Activated CD4-positive, alpha-beta T cell treated with anti-CD3 and anti-CD28 coated beads for 36 hours (primary cell): ENCODE results near the gene ZWILCH. TPM values are rescaled to one million over a fixed set of nuclear protein-coding genes. Genes with fewer than 3 reads are reported as not detected.

Experiments
- ATAC-seq: fragments of 200-7000 bp; cut with Tn5 transposase; one replicate; pipeline ENCODE4 v1.10.0; 2021; ENCODE audit warnings: mild to moderate bottlenecking, moderate library complexity
- CTCF ChIA-PET: fragments of 350-600 bp; sonication (Branson Sonifier 250); formaldehyde crosslinking; loops from one replicate; lab custom pipeline; 2021; ENCODE audit warnings: antibody characterized with exemption; lab: Charles Lee
- POLR2A ChIA-PET: fragments of 350-600 bp; sonication (Branson Sonifier 250); formaldehyde crosslinking; loops from one replicate; lab custom pipeline; 2021; ENCODE audit warnings: antibody characterized with exemption, inconsistent platforms; lab: Charles Lee
- DNase-seq: peaks from one replicate; pipeline ENCODE4 v3.0.0-alpha.2; 2020
- H3K27ac Mint-ChIP-seq: one replicate; pipeline ENCODE4 v1.8.0; 2021; ENCODE audit warnings: mixed read lengths
- H3K27me3 Mint-ChIP-seq: one replicate; pipeline ENCODE4 v1.8.0; 2021; ENCODE audit warnings: mixed read lengths
- H3K36me3 Mint-ChIP-seq: one replicate; pipeline ENCODE4 v1.8.0; 2021; ENCODE audit warnings: low read depth, mixed read lengths
- H3K4me1 Mint-ChIP-seq: one replicate; pipeline ENCODE4 v1.8.0; 2021; ENCODE audit warnings: mixed read lengths
- H3K4me3 Mint-ChIP-seq: one replicate; pipeline ENCODE4 v1.8.0; 2021; ENCODE audit warnings: mild to moderate bottlenecking, moderate library complexity, mixed read lengths
- H3K9me3 Mint-ChIP-seq: one replicate; pipeline ENCODE4 v1.8.0; 2021; ENCODE audit warnings: low read depth, mixed read lengths
- intact Hi-C, 2 experiments: fragments of 100-400 bp; cut with DNase I in 1 of 2; cut with micrococcal nuclease in 1 of 2; formaldehyde crosslinking; loops; one replicate each; pipeline versions ENCODE4 v1.14.2 to v1.15.1; 2022 to 2024; cut with DNase I, micrococcal nuclease
- total RNA-seq, 2 experiments: library from RNA; stranded (reverse); gene quantifications; one replicate each; pipeline ENCODE4 v1.2.3, GENCODE V29; 2021

The ZWILCH gene
- total RNA-seq, 2 experiments from 2014 or later, result 27.4 to 31.1 TPM

GRCh38 chr15:66567897-66568296, 62.8 kb downstream of the ZWILCH start:
- no peaks in the 10 kb centered on the region for H3K27me3 Mint-ChIP-seq
- H3K4me1 Mint-ChIP-seq, result peaks cover 5% of the 10 kb centered on the region
- no peaks in the 10 kb centered on the region for H3K9me3 Mint-ChIP-seq
- H3K27ac Mint-ChIP-seq, result no peak overlapping the region
- ChIA-PET POLR2A (no interaction called here), CTCF (interaction anchor here (1.6 kb wide), 1 partner anchor 16 kb away, joined by 3 read pairs; no protein-coding TSS in a partner anchor)
- H3K4me3 Mint-ChIP-seq, result no peak overlapping the region
- ATAC-seq (no peak), DNase-seq (no peak)
- no peaks in the 10 kb centered on the region for H3K36me3 Mint-ChIP-seq
- intact Hi-C loops, result no loop called here

GRCh38 chr15:66569461-66570137, 64.5 kb downstream of the ZWILCH start:
- no peak overlapping the region for H3K27ac Mint-ChIP-seq
- peaks cover 11% of the 10 kb centered on the region for H3K4me1 Mint-ChIP-seq
- H3K9me3 Mint-ChIP-seq, result no peaks in the 10 kb centered on the region
- ChIA-PET CTCF (interaction anchor here (0.6 to 0.7 kb wide), 2 partner anchors 18 to 204 kb away, joined by 3 to 5 read pairs; no protein-coding TSS in a partner anchor), POLR2A (no interaction called here)
- no peak overlapping the region for H3K4me3 Mint-ChIP-seq
- DNase-seq, result no peak
- intact Hi-C loops, result no loop called here
- ATAC-seq, result no peak
- no peaks in the 10 kb centered on the region for H3K27me3 Mint-ChIP-seq
- H3K36me3 Mint-ChIP-seq, result no peaks in the 10 kb centered on the region

- ATAC-seq, result no peak
- H3K4me3 Mint-ChIP-seq, result no peak overlapping the region
- no peak for DNase-seq
- no peaks in the 10 kb centered on the region for H3K36me3 Mint-ChIP-seq
- H3K27me3 Mint-ChIP-seq, result no peaks in the 10 kb centered on the region
- POLR2A ChIA-PET, result no interaction called here
- no peaks in the 10 kb centered on the region for H3K9me3 Mint-ChIP-seq
- peaks cover 11% of the 10 kb centered on the region for H3K4me1 Mint-ChIP-seq
- CTCF ChIA-PET, result interaction anchor here (0.7 to 1.4 kb wide), 2 partner anchors 10 to 19 kb away, joined by 3 read pairs; no protein-coding TSS in a partner anchor
- no peak overlapping the region for H3K27ac Mint-ChIP-seq
- intact Hi-C loops, result no loop called here
Measured at GRCh38 chr15:66570327-66570726, 65.2 kb downstream of the ZWILCH start.

- intact Hi-C loops, result no loop called here
- H3K4me3 Mint-ChIP-seq, result no peak overlapping the region
- DNase-seq (no peak), ATAC-seq (no peak)
- POLR2A ChIA-PET, result no interaction called here
- no peaks in the 10 kb centered on the region for H3K27me3 Mint-ChIP-seq
- no peaks in the 10 kb centered on the region for H3K36me3 Mint-ChIP-seq
- no peak overlapping the region for H3K27ac Mint-ChIP-seq
- H3K9me3 Mint-ChIP-seq, result no peaks in the 10 kb centered on the region
- peaks cover 11% of the 10 kb centered on the region for H3K4me1 Mint-ChIP-seq
- CTCF ChIA-PET, result interaction anchor here (0.5 to 1.4 kb wide), 3 partner anchors 10 to 20 kb away, joined by 3 to 4 read pairs (median 3); no protein-coding TSS in a partner anchor
Measured at GRCh38 chr15:66570842-66571478, 65.8 kb downstream of the ZWILCH start.

GRCh38 chr15:66572146-66572545, 67.0 kb downstream of the ZWILCH start:
- Mint-ChIP-seq H3K4me3 (no peak overlapping the region), H3K9me3 (no peaks in the 10 kb centered on the region), H3K27me3 (no peaks in the 10 kb centered on the region), H3K36me3 (no peaks in the 10 kb centered on the region), H3K4me1 (peaks cover 7% of the 10 kb centered on the region), H3K27ac (no peak overlapping the region)
- CTCF ChIA-PET, result interaction anchor here (0.7 kb wide), 2 partner anchors 14 to 49 kb away, joined by 3 to 4 read pairs; no protein-coding TSS in a partner anchor
- DNase-seq (no peak), ATAC-seq (no peak)
- intact Hi-C loops, result no loop called here
- POLR2A ChIA-PET, result no interaction called here

GRCh38 chr15:66573348-66573718, 68.2 kb downstream of the ZWILCH start:
- ChIA-PET POLR2A (no interaction called here), CTCF (no interaction called here)
- Mint-ChIP-seq H3K27me3 (no peaks in the 10 kb centered on the region), H3K4me1 (peaks cover 9% of the 10 kb centered on the region), H3K4me3 (no peak overlapping the region), H3K9me3 (no peaks in the 10 kb centered on the region), H3K36me3 (no peaks in the 10 kb centered on the region), H3K27ac (no peak overlapping the region)
- DNase-seq, result no peak
- ATAC-seq, result no peak
- intact Hi-C loops, result no loop called here

GRCh38 chr15:66573719-66574595, 68.8 kb downstream of the ZWILCH start:
- H3K36me3 Mint-ChIP-seq, result no peaks in the 10 kb centered on the region
- no peak overlapping the region for H3K4me3 Mint-ChIP-seq
- H3K27me3 Mint-ChIP-seq, result no peaks in the 10 kb centered on the region
- peaks cover 11% of the 10 kb centered on the region for H3K4me1 Mint-ChIP-seq
- no peak for DNase-seq
- ChIA-PET POLR2A (no interaction called here), CTCF (interaction anchor here (0.7 kb wide), 1 partner anchor 278 kb away, joined by 4 read pairs; no protein-coding TSS in a partner anchor)
- intact Hi-C loops, result no loop called here
- H3K9me3 Mint-ChIP-seq, result no peaks in the 10 kb centered on the region
- H3K27ac Mint-ChIP-seq, result peak overlapping the region; percentile 12
- no peak for ATAC-seq

- DNase-seq (no peak), ATAC-seq (no peak)
- intact Hi-C loops, result no loop called here
- no peaks in the 10 kb centered on the region for H3K36me3 Mint-ChIP-seq
- CTCF ChIA-PET, result interaction anchor here (0.6 to 0.7 kb wide), 2 partner anchors 277 to 638 kb away, joined by 3 to 4 read pairs; no protein-coding TSS in a partner anchor
- H3K9me3 Mint-ChIP-seq, result no peaks in the 10 kb centered on the region
- H3K27me3 Mint-ChIP-seq, result no peaks in the 10 kb centered on the region
- POLR2A ChIA-PET, result no interaction called here
- no peak overlapping the region for H3K4me3 Mint-ChIP-seq
- no peak overlapping the region for H3K27ac Mint-ChIP-seq
- peaks cover 11% of the 10 kb centered on the region for H3K4me1 Mint-ChIP-seq
Measured at GRCh38 chr15:66574596-66574950, 69.4 kb downstream of the ZWILCH start.

- no peak overlapping the region for H3K4me3 Mint-ChIP-seq
- no peaks in the 10 kb centered on the region for H3K36me3 Mint-ChIP-seq
- H3K27ac Mint-ChIP-seq, result no peak overlapping the region
- ChIA-PET CTCF (interaction anchor here (0.6 to 0.7 kb wide), 2 partner anchors 12 to 1168 kb away, joined by 3 to 5 read pairs; no protein-coding TSS in a partner anchor), POLR2A (no interaction called here)
- intact Hi-C loops, result no loop called here
- DNase-seq (no peak), ATAC-seq (peak; percentile 85)
- peaks cover 10% of the 10 kb centered on the region for H3K4me1 Mint-ChIP-seq
- H3K9me3 Mint-ChIP-seq, result no peaks in the 10 kb centered on the region
- H3K27me3 Mint-ChIP-seq, result no peaks in the 10 kb centered on the region
Measured at GRCh38 chr15:66578286-66578875, 73.3 kb downstream of the ZWILCH start.

GRCh38 chr15:66580643-66581042, 75.5 kb downstream of the ZWILCH start:
- CTCF ChIA-PET, result interaction anchor here (1.5 kb wide), 1 partner anchor 14 kb away, joined by 4 read pairs; no protein-coding TSS in a partner anchor
- DNase-seq, result no peak
- no peaks in the 10 kb centered on the region for H3K36me3 Mint-ChIP-seq
- no peak for ATAC-seq
- H3K27ac Mint-ChIP-seq, result no peak overlapping the region
- no peaks in the 10 kb centered on the region for H3K27me3 Mint-ChIP-seq
- H3K4me3 Mint-ChIP-seq, result no peak overlapping the region
- intact Hi-C loops, result no loop called here
- POLR2A ChIA-PET, result no interaction called here
- H3K9me3 Mint-ChIP-seq, result no peaks in the 10 kb centered on the region
- peaks cover 6% of the 10 kb centered on the region for H3K4me1 Mint-ChIP-seq
